Activated T-helper 9 cell treated with anti-CD3 and anti-CD28 coated beads, Interleukin-2, amount 50 U/mL, for 16 hours (primary cell): Measurements from ENCODE around the gene STIP1.
"Not testable (repeated sequence)": the region's sequence is repeated elsewhere in the genome, so short reads cannot be mapped to it uniquely, and the experiment has no call there.

Experiments used
- DNase-seq: peaks from one replicate; pipeline ENCODE4 v3.0.0-alpha.2; 2020; ENCODE audit warnings: low read depth

STIP1 gene

DNA sequence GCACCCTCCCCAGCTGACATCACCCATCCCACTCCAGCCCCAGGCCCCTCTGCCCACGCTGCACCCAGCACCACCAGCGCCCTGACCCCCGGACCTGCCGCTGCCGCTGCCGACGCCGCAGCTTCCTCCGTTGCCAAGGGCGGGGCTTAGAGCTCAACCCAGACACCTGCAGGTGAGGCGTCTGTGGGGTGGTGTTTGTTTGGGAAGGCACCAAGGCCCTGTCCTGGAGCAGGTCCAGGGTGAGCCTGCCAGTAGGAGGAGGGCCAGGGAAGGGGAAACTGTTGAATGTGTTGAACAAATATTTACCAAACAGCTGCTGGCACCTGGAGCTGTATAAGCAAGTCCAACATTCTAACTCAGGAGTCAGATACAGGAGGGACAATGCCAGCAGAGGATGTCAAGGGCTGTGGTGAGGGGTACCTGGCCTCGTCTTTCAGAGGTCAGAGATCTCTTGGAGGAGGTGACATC lies 51.5 kb downstream of the STIP1 start:
- DNase-seq, result no peak

DNA sequence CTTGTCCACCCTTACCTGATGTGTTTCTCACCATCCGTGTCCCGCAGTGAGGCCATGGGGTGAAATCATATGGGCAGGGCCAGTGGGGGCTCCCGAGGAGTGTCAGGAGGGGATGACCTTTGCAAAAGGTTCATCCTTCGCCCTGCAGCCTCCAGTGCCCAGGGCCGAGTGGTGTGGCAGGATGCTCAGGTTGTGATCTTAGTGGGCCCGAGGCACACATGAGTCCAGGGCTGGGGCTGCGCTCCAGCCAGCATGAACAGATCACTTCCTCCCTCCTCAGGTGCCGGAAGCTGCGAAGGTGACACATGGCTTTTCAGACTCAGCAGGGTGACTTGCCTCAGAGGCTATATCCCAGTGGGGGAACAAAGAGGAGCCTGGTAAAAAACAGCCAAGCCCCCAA lies 52.1 kb downstream of the STIP1 start:
- no peak for DNase-seq

DNA sequence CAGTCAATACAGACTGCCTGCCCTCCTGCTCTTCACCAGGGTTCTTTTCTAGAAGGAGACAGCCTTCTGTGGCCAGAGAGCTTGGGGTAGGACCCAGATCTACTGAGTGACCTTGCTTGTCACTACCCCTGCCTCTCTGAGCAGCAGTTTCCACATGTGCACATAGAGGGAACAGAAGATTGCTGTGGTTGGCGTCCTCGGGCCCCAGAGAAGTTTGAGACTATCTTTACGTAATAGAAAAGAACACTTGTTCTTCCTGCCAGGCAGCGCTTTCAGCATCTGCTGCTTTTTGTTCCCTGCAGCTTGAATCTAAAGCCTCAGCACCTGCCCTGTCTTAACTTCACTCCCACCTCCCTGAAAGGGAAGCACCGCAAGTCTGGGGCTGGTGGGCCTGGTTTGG lies 53.0 kb downstream of the STIP1 start:
- DNase-seq, result no peak

DNA sequence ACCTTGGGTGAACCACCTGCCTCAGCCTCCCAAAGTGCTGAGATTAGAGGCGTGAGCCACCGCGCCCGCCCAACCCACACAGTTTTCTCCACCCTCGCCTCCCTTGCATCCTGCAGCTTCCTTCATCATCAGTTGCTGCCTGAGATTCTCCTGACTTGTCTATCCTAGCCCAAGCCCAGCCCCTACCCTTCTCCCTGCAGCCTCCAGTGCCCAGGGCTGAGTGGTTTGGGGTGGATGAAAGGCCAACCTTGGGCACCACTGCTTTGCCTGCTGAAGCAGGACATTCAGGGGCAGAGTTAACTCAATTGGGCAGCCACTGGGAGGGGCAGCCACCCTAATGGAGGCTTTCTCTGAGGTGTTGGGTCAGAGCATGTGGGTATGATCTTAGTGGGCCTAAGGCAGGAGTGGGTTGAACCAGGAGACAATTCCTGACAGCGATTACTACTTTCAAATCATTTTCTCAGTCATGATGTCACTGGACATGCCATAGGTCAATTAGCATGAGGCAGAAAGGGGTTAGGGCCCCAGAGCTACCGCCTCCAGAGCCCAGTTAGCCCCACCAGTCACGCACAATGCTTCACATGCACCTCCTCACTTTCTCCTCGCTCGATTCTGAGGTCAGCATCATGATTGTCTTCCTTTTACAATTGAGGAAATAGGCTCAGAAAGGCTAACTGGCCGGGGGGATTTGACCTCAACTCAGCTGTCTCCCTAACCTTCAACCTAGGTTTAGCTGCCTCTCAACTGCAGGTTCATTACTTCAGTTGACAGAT lies 53.9 kb downstream of the STIP1 start:
- no peak for DNase-seq

DNA sequence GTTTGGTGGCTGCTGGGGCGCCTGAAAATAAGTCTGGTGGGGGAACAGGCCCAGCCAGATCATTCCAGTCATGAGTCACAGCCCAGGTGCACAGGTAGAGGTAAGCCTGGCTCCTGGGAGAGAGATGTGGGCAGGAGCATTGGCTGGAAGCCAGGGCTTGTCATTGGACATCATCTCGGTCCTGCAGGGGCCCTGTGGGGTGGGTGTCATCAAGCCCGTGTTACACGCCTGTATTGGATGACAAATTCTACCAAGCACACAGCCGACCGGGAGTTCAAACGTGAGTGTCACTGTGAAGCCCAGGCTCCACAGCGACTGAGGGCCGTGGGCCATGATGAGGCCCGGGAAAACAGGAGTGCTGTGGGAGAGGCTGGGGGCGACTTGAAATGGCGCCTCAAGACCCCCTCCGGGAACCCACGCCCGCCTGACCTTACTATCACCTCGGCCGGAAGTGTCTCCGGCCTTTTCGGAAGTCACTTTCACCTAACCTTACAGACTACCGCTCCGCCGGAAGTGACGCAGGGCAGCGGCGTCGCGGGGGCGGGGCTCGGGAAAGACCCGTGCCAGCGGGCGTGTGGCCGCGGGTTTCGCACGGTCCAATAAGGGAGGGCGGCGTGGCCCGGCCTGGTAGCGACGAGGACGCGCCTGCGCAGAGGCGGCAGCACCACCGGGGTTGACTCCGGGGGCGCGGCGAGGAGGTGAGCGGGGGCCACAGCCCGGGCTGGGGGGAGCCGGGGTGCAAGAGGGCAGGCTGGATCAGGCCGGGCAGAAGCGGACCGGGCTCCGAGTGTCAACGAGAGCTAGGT lies 54.7 kb downstream of the STIP1 start, which contains the start of gene FKBP2:
Gene FKBP2 (plus strand): TSS at position 661 of the 806 bp plus-strand sequence. CDS start 1,293 bp downstream, outside the sequence.
- DNase-seq, result peak; percentile 99

DNA sequence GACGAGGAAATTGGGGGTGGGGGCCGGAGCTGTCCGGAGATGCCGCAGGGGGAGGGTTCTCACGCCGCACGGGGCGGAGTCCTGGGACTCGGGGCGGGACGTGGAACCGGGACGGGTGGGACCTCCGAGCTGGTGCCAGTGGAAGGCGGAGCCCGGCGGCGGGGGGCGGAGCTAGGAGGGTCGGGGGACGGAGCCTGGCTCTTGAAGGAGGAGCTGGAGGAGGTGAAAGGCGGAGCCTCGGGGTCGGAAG lies 55.2 kb downstream of the STIP1 start:
- DNase-seq, result peak; percentile 99

DNA sequence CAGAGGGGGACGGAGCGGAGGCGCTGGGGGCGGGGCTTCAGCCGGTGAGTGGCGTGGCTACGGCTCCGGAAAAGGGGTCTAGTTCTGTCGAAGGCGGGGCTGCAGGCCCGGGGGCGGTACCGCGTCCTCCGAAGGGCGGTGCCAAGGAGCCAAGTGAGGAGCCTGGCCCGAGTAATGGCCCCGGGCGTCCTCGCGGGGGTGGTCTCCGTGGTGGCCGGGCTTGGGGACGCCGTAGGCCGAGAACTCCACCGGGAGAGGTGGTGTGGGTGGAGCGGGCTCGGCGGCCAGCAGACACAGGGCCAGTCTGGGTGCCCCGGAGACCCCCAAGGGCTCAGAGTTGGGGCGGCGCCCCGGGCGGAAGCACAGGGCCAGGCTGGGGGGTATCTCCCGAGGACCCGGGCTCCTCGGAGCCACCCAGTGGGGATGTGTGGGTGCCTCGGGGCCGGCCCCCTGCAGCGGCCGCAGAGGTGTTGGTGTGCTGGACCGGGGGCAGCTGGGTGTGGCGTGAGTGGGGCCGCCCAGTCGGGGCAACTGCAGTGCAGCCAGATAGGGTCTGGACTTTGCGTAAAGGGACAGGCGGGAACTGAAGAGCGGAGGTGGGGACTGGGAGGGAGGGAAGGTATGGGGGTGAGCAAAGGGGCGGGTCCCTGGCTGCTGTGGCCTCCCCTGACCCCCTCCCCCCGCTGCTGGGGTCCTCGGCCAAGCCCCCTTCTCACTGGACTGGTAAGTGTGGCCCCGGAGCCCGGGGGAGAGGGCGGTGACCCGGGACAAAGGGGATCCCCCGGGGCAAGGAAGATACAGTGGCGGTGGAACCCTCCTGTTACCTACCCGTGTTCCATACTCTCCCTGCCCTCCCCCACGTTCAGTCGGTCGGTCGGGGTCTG lies 55.8 kb downstream of the STIP1 start:
- no peak for DNase-seq

DNA sequence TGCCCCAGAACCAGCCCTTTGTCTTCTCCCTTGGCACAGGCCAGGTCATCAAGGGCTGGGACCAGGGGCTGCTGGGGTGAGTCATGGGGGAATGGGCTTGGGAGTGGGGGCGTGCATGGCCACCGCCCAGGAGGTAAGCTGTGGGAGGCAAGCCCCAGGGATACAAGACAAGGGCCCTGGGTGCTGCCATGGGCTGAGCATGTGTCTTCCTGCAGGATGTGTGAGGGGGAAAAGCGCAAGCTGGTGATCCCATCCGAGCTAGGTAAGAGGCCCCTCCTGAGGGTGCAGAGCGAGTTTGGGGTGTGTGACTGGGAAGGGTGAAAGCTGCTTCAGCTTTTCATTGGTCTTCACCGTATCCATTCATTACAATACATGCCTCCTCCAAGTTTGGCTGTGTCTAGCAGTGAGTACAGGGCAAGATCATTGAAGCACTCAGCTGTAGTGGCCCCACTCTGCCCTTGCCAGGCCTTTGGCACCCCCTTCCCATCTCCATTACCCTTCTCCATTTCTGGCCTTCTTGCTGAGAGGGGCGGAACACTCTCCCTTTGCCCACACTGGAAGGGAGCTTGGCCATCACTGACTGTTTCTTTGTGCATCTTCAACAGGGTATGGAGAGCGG lies 57.4 kb downstream of the STIP1 start:
- DNase-seq, result no peak

DNA sequence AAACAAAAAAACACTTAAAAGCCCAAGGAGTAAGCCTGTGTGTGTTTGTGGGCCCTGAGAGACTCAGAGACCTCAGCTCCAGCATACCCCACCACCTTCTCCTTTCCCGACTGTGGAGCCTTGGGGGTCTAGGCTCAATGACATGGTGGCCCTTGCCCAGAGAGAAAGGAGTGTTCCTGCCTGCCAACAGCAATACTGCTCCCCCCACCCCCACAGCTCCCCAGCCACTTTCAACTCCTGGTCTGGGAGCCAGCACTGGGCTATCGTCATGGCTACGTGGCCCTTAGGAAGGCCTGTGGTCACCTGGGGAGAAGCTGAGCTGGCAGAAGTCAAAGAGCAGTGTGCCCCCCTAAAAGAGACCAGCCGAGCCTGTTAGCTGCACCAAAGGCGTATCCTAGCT lies 58.1 kb downstream of the STIP1 start:
- DNase-seq, result no peak

DNA sequence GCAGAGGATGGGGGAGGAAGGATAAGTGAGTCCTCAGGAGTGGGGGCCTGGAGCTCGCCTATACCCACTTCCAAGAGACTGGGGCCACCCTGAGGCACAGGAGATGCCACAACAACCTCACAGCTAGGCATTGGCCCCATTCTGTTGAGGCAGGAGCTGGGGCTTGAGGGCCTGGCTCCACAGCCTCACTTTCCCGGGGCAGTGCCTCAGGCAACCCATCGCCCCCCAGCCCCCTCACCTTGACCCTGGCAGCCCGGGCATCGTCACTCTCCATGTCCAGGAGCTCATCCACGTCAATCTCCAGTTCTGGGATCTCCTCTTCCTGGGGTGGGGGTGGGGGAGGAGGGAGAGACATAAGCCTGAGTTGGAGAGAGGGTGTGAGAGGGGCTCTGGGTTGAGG lies 59.0 kb downstream of the STIP1 start:
- DNase-seq, result no peak

DNA sequence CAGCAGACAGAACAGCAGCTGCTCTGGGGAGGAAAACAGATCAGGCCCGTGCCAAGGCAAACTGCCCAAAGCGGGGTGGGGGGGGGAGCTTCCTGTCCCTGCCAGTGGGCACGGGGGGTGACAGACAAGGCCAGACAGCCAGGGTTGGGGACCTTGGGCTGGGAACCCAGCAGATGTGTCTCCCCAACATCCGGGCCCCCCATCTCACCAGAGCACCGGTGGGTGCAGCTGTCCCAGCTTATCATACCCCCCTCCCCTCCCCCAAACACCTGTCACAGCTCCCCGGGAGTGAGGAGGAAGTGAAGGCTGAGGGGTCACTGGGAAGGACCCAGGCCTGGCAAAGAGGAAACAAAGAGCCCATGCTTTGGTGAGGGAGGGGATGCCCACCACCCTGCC lies 59.4 kb downstream of the STIP1 start:
- DNase-seq, result no peak

DNA sequence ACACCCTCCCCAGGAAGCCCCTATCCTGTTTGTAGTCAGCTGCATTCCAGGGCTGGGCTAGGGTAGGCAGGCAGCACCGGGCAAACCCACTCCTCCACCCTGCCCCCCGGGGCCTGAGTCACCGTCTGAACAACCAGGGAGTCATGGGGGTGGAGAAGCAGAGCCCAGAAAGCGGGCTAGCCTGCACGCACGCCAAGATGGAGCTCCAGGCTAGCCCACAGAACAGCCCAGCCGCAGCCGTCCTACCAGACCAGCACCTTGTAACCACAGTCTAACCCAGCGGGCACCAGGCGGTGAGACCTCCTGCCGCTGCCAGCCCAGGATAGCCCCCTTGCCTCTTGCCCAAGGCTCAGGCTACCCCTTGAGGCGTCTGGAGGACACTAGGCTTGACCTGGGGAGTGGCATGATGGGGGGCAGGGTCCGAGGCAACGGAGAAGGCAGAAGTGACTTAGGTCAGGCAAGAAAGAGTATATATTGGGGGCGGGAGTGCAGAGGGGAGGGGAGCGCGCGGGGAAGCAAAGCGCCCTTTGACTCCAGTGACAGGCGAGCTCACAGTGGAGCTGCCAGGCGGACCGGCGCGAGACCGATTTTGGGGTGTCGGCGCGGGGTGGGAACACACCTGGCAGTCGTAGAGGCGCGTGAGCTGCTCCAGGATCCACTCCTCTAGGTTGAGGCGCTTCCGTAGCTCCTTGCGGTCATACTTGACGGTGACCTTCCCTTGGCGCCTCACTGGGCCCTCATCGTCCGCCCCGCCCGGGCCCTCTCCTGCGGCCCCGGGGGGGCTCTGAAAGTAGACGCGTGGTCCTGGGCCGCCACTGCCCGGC lies 60.0 kb downstream of the STIP1 start:
- DNase-seq, result peak; percentile 72

DNA sequence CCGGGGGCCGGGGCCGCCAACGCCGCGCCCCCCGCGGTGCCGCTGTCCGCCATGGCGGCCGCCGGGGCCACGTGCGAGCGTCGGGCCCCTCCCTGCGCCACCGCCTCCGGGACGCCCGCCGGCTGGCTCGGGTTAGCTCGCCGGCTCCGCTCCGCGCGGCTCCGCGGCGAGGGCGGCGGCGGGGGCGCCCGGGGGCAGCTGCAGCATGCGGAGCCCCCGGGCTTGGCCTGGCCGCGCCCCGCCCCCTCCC lies 60.6 kb downstream of the STIP1 start:
- DNase-seq, result not testable (repeated sequence)

DNA sequence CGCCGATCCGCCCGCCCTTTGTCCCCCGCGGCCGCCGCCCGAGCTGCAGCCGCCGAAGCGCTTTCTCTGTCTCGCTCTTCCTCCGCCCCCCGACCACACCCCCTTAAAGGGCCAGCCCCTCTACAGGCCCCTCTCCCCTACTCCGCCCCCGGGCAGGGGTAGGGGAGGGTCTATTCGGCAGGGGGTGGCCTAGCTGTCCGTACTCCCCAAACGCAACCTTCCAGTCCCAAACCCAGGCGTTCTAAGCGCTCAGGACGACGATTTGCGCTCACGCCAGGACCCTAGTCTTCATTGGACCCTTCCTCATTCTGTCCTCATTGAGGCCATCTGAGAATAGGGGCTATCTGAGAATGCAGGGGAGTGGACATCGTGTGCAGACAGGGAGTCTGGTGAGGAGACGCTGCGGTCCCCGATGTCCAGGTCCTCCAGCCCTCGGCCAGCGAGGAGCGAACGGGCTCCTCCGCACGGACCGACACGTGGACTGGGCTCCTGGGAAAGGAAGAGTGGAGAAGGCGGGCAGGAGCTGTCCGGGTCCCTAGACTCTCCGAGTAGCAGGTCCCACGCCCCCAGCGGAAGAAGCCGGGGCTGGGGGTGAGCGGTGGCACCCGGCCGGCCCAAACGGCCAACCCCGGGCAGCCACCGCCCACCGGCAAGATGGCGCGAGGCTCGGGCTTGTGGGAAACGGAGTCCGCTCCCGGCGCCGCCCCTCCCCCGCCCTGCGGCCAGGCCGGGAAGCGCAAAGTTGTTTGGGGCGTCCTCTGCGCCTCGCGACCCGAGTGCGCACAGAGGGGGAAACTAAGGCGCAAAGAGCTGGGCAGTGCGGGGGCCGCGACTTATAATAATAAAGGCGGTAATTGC lies 61.1 kb downstream of the STIP1 start, which contains the start of gene PPP1R14B:
Gene PPP1R14B (minus strand): TSS at position 73 of the 858 bp plus-strand sequence. CDS start 270 bp downstream, outside the sequence.
- peak; percentile 73 for DNase-seq

DNA sequence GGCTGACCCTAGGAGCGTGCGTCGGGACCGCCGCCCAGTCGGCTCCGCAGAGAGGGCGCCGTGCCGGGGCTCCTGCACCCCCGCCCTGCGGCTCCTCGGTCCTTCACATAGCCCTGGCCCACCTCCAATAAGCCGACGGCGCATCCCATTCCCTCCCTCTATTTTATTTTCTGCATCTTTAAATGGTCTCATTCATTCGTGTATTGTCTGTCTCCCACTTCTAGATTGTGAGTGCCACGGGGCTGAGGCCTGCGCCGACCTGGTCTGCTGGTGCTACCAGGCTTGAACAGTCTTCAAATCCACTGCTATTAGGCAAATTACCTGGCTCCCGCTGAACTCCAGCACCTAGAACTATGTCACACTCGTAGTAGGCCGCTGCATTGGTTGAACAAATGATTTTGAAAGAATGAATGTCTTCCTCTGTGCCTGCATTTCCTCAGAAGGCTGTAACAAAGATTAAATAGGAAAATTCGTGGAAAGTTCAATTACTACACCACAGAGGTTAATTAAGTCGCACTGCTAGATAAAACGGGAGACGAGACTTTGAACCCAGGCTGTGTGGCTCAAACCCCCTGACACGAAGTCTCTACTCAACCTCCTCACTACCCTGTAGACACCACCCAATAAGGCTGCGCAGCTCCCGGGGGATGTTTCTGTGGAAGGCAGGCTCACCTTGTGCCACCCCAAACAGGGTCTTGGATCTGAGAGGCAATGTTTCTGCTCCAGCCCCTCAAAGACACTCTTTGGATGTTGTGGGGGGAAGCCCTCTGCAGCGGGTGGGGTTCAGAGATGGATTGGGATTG lies 62.0 kb downstream of the STIP1 start:
- no peak for DNase-seq

DNA sequence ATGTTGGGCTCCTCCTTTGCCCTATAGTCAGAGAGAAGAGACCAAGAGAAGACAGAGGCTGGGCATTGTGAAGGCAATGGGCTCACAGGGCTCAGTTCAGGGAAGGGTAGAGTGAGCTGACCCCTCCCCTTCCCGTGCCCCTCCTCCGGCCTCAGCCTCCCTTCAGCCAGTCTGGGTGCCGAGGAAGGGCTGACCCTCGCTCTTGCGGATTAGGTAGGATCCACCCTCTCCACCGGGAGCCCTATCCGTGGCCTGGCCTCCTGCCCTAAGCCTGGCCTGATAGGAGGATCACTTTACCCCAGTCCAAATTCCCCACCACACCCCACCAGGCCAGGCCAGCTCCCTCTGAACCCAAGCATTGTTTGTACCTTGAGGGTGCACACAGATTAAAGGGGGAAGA lies 62.6 kb downstream of the STIP1 start:
- DNase-seq, result no peak

DNA sequence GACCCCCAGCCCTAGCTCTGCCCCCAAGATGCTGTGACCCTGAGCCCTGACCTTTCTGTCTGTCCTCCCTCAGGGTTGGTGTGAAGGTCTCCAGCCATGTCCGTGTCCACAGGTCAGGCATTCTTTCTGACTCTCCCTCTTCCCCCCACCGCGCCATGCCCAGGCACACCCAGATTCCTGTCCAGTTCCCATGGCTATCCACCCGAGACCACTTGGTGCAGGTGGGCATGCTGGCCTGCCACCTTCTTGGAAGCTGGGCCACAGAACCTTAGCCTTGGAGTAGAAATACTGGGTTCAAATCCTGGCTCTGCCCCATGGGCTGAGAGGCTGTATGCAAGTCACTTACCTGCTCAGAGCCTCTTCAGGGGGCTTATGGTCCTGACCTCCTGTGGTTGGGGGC lies 63.1 kb downstream of the STIP1 start:
- DNase-seq, result no peak

DNA sequence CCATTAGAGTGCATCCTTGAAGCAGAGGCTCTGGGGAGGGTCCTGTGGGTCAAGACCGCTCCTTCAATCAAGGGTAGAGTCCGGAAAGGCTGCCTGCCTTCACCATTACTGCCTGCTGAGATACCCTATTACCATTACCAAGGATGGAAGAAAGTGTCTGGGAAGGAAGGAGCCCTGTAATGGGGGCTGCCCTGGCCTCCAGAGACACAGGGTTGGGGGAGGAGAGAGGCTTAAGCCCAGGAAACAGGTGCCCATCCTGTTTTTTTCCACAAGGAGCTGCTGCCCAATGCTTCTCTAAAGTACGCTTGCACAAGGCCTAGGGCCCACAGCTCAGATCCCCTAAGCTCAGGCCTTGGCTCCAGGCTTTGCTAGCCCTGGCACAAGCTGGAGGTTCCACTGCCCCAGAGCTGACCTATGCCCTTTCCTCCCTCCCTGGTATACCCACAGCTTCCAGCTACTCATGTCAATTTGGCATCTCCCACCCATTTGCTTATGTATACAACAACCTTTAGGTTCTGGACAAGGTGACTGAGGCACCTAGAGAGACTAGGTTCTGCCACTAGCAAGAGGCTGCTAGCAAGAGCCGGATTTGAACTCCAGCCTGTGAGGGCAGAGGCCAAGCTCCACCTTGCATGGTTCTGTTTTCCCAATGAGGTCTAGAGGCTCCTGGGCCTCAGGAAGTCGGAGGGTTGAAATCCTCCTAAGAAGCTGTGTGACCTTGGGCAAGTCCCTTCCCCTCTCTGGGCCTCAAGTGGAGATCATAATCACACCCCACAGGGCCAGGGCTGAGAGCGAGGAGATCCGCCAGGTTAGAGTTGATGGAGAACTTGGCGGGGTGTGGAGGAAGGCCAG lies 63.8 kb downstream of the STIP1 start:
- DNase-seq, result no peak
